Activated naive CD4-positive, alpha-beta T cell treated with anti-CD3 and anti-CD28 coated beads for 36 hours (primary cell): Measurements from ENCODE around the gene SLC28A2. TPM values are rescaled to one million over a fixed set of nuclear protein-coding genes. Genes with fewer than 3 reads are reported as not detected.

Experiments
- CTCF ChIA-PET: fragments of 350-600 bp; sonication (Branson Sonifier 250); formaldehyde crosslinking; loops from one replicate; lab custom pipeline; 2021; ENCODE audit warnings: antibody characterized with exemption; lab: Charles Lee
- DNase-seq: peaks from one replicate; pipeline ENCODE4 v3.0.0-alpha.2; 2020
- H3K27ac Mint-ChIP-seq: one replicate; pipeline ENCODE4 v1.8.0; 2021; ENCODE audit warnings: mild to moderate bottlenecking, mixed read lengths
- H3K27me3 Mint-ChIP-seq: one replicate; pipeline ENCODE4 v1.8.0; 2021; ENCODE audit warnings: low read depth, mixed read lengths
- H3K36me3 Mint-ChIP-seq: one replicate; pipeline ENCODE4 v1.8.0; 2021; ENCODE audit warnings: low read depth, mixed read lengths
- H3K4me1 Mint-ChIP-seq: one replicate; pipeline ENCODE4 v1.8.0; 2021; ENCODE audit warnings: low read depth, mixed read lengths
- H3K4me3 Mint-ChIP-seq: one replicate; pipeline ENCODE4 v1.8.0; 2021; ENCODE audit warnings: mild to moderate bottlenecking, moderate library complexity, mixed read lengths
- H3K9me3 Mint-ChIP-seq: one replicate; pipeline ENCODE4 v1.8.0; 2021; ENCODE audit warnings: mixed read lengths
- intact Hi-C: fragments of 100-400 bp; cut with micrococcal nuclease; formaldehyde crosslinking; loops from one replicate; pipeline ENCODE4 v1.15.1; 2023
- total RNA-seq, 2 experiments: library from RNA; stranded (reverse); gene quantifications; one replicate each; pipeline ENCODE4 v1.2.3, GENCODE V29; 2021

Gene SLC28A2, protein sequence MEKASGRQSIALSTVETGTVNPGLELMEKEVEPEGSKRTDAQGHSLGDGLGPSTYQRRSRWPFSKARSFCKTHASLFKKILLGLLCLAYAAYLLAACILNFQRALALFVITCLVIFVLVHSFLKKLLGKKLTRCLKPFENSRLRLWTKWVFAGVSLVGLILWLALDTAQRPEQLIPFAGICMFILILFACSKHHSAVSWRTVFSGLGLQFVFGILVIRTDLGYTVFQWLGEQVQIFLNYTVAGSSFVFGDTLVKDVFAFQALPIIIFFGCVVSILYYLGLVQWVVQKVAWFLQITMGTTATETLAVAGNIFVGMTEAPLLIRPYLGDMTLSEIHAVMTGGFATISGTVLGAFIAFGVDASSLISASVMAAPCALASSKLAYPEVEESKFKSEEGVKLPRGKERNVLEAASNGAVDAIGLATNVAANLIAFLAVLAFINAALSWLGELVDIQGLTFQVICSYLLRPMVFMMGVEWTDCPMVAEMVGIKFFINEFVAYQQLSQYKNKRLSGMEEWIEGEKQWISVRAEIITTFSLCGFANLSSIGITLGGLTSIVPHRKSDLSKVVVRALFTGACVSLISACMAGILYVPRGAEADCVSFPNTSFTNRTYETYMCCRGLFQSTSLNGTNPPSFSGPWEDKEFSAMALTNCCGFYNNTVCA
- not detected for total RNA-seq

DNA sequence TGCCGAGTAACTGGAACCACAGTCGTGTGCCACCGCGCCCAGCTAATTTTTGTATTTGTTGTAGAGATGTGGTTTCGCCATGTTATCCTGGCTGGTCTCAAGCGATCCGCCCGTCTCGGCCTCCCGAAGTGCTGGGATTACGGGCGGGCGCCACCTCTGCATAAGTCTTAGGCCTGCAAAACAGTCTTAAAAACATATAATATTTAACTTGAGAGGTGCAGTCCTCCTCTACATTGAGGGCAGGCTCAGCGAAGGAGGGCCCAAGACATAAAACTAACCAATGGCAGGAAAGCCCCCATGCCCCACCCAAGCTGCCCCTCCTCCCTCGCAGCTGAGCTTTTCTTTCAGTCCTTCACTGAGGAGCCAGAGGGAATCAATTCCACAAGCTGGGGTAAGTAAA is at the start of gene SLC28A2:
Gene SLC28A2, plus strand, starts transcription at position 347 of the 400 bp plus-strand sequence. CDS start 982 bp downstream, outside the sequence.
- CTCF ChIA-PET: no interaction called here
- no peak within 1 kb of the TSS for H3K4me3 Mint-ChIP-seq

DNA sequence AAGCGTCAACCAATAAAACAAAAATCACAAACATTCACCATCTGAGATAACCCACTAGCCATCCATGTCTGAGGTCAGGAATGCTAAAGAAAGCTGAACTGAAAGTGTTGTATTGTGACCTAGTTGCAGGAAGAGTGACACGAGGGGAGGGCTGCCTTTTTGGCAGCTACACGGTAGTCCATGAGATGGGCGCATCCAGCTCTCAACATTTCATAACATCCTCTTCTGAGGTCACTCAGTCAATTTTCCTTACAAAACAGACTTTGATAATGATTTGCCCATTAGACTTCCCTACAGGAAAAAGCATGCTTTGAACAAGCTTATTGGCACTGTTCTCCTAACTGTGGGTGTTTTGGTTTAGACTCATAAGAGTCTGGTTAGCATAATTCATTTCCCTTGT is 48.9 kb upstream of the SLC28A2 start:
- peaks cover 6% of the 10 kb centered on the region for H3K27me3 Mint-ChIP-seq
- no peak overlapping the region for H3K27ac Mint-ChIP-seq
- intact Hi-C loops: no loop called here
- no peak overlapping the region for H3K4me3 Mint-ChIP-seq
- no peak for DNase-seq
- H3K36me3 Mint-ChIP-seq: no peaks in the 10 kb centered on the region
- H3K9me3 Mint-ChIP-seq: no peaks in the 10 kb centered on the region
- H3K4me1 Mint-ChIP-seq: peaks cover 3% of the 10 kb centered on the region
- CTCF ChIA-PET: interaction anchor here (0.6 to 2.8 kb wide), 8 partner anchors 9 to 199 kb away, joined by 3 to 18 read pairs (median 6); a partner anchor contains a TSS

More for the DNA sequence above, at the start of gene SLC28A2:
- H3K27ac Mint-ChIP-seq: no peak within 1 kb of the TSS
- no peak for DNase-seq
- H3K4me1 Mint-ChIP-seq: no peaks in the 10 kb centered on the region
- H3K27me3 Mint-ChIP-seq: no peaks in the 10 kb centered on the region
- peaks cover 7% of the 10 kb centered on the region for H3K36me3 Mint-ChIP-seq
- intact Hi-C loops: no loop called here
- H3K9me3 Mint-ChIP-seq: peaks cover 1% of the 10 kb centered on the region

DNA sequence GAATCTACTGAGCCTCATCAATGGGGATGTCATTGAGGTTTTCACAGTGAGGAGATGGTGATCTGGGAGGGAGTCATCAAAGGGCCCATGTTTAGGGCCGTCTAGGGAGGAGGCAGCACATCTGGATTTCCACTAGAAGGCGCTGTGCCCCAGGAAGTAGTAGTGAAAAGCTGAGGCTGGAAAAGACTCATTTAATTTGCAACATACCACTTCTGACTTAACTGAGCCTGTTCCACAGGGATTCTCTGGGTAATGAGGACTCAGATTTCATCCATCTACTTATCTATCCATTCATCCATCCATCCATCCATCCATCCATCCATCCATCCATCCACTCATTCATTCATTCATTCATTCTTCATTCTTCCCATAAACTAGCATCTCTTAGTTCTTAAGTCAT is 46.8 kb upstream of the SLC28A2 start:
- Mint-ChIP-seq H3K27ac (no peak overlapping the region), H3K4me1 (peaks cover 3% of the 10 kb centered on the region), H3K27me3 (peaks cover 4% of the 10 kb centered on the region), H3K4me3 (no peak overlapping the region), H3K36me3 (no peaks in the 10 kb centered on the region), H3K9me3 (no peaks in the 10 kb centered on the region)
- CTCF ChIA-PET: interaction anchor here (0.6 to 3.4 kb wide), 27 partner anchors 8 to 889 kb away, joined by 3 to 39 read pairs (median 4); a partner anchor contains a TSS
- DNase-seq: peak; percentile 86
- intact Hi-C loops: loop anchor here (1.0 kb wide), 4 partner anchors 79 to 252 kb away; no protein-coding TSS in a partner anchor

DNA sequence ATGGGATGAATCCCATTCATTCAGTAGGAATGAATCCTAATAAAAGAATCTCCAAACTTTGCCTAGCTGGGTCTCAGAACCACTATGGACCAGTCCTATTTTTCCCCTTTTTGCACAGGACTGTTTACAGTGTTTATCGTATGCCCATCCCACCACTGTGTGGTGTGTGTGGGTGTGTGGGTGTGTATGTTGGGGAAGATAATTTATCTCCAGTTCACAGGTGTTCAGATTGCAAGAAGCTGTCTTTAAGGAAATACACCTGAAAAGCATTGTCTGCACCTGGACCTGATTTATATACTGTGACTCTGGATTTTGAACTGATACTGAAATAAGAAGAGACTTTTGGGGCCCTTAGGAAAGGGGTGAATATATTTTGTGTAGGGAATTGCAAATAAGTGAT is 39.5 kb upstream of the SLC28A2 start:
- Mint-ChIP-seq H3K4me1 (no peaks in the 10 kb centered on the region), H3K4me3 (no peak overlapping the region), H3K27ac (no peak overlapping the region), H3K36me3 (no peaks in the 10 kb centered on the region), H3K27me3 (no peaks in the 10 kb centered on the region), H3K9me3 (no peaks in the 10 kb centered on the region)
- CTCF ChIA-PET: interaction anchor here (0.6 to 2.4 kb wide), 5 partner anchors 8 to 303 kb away, joined by 3 to 8 read pairs (median 3); no protein-coding TSS in a partner anchor
- intact Hi-C loops: no loop called here
- DNase-seq: no peak

DNA sequence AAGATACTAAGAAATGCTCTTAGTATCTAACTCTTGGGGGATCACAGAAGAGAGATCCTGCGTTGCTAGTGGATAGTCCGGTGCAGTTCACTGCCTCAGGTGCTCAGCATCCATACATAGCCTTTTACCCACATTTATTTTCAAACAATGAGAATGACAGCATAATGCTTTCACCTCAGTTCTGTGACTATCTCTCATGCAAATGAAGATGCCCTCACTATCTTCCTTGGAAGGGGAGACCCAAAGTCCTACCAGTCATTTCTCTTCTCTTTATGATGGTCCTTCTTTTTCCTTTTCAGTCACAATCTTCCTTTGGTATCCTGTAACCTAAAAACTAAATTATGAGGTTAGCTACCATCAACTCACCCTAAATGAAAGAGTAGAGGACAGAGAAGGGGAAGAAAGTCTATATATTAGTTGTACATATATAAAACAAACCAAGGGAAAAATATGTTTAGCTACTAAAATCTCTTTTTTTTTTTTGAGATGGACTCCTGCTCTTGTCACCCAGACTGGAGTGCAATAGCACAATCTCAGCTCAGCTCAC is 30.9 kb upstream of the SLC28A2 start:
- DNase-seq: no peak
- intact Hi-C loops: no loop called here
- Mint-ChIP-seq H3K9me3 (no peaks in the 10 kb centered on the region), H3K4me1 (no peaks in the 10 kb centered on the region), H3K27me3 (peaks cover 5% of the 10 kb centered on the region), H3K4me3 (no peak overlapping the region), H3K36me3 (no peaks in the 10 kb centered on the region), H3K27ac (no peak overlapping the region)
- CTCF ChIA-PET: no interaction called here

DNA sequence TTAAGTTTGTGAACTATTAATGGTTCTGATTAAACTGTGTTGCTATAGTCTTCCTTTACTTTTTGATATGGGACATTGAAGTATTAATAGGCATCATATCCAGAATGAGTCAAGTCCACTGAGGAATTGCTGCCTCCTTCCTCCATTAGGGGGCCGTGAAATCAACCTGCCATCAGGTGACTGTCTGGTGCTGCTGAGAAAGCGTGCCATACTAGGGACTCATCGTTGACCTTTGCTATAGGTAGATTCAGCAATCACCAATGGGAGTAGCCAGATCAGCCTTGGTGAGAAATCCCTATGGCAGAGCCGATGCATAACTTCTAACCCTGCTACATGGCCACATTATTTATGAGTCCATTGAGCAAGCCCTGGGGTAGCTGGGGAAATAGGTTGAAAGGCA is 30.1 kb upstream of the SLC28A2 start:
- Mint-ChIP-seq H3K36me3 (no peaks in the 10 kb centered on the region), H3K27ac (no peak overlapping the region)
- CTCF ChIA-PET: interaction anchor here (1.3 kb wide), 1 partner anchor 17 kb away, joined by 3 read pairs; no protein-coding TSS in a partner anchor

DNA sequence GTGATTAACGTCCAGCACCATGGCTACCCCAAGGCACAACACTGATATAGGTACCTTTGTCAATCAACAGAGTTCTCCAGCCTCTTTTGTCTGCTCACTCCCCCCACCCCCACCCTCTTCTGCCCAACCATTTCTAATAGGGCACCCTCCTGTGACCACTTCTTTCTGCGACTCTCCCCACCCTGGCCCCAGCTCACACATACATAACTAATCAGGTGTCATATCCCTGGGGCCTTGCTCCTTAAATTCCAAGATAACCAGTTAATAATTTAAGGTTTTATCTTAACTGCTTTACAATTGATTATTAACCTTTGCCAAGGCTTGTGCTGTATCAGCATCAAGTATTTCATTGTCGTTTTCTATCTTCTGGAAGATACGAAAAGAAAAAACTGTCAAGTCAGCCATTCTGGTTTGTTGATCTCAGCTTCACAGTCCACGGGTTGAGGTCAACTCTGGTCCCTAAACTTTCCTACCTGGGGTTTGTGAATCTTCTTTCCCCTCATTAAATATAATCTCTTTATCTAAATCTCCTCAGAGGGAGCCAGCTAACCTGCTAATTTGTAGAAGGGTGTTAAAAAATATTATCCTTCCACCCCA is 27.3 kb upstream of the SLC28A2 start:
- CTCF ChIA-PET: interaction anchor here (0.7 to 1.1 kb wide), 2 partner anchors 8 to 20 kb away, joined by 3 read pairs; no protein-coding TSS in a partner anchor
- H3K4me1 Mint-ChIP-seq: no peaks in the 10 kb centered on the region
- DNase-seq: no peak
- no peaks in the 10 kb centered on the region for H3K9me3 Mint-ChIP-seq
- no peak overlapping the region for H3K27ac Mint-ChIP-seq
- peaks cover 5% of the 10 kb centered on the region for H3K27me3 Mint-ChIP-seq
- intact Hi-C loops: no loop called here
- H3K4me3 Mint-ChIP-seq: no peak overlapping the region
- H3K36me3 Mint-ChIP-seq: no peaks in the 10 kb centered on the region

More for the DNA sequence above, 30.1 kb upstream of the SLC28A2 start:
- Mint-ChIP-seq H3K9me3 (no peaks in the 10 kb centered on the region), H3K4me3 (no peak overlapping the region), H3K27me3 (peaks cover 5% of the 10 kb centered on the region), H3K4me1 (no peaks in the 10 kb centered on the region)
- no peak for DNase-seq
- intact Hi-C loops: no loop called here

DNA sequence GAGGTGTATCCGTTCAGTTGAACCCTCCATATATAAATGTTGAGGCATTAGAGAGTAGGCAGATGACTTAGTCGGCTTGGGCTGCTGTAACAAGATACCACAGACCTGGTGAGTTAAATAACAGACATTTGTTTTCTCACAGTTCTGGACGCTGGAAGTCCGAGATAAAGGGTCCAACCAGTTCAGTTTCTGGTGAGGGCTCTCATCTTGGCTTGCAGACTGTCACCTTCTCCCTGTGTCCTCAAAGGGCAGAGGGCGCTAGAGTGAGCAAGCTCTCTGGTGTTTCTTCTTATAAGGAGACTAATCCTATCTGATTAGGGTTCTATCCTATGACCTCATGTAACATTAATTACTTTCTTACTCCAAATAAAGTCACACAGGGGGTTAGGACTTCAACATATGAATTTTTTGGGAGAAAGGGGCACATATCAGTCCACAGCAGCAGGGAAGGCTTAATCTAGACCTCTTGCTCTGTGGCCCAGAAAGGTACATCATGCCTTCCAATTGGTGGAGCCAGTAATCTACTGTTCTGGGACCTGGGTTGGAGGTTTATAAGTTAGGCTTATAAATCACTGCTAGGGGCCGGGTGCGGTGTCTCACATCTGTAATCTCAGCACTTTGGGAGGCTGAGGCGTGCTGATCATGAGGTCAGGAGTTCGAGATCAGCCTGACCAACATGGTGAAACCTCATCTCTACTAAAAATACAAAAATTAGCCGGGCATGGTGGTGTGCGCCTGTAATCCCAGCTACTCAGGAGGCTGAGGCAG is 26.3 kb upstream of the SLC28A2 start:
- Mint-ChIP-seq H3K4me1 (no peaks in the 10 kb centered on the region), H3K36me3 (no peaks in the 10 kb centered on the region), H3K27ac (no peak overlapping the region), H3K9me3 (no peaks in the 10 kb centered on the region), H3K27me3 (peaks cover 5% of the 10 kb centered on the region), H3K4me3 (no peak overlapping the region)
- intact Hi-C loops: no loop called here
- CTCF ChIA-PET: interaction anchor here (0.5 to 0.7 kb wide), 2 partner anchors 63 to 439 kb away, joined by 3 read pairs; no protein-coding TSS in a partner anchor
- peak; percentile 13 for DNase-seq

DNA sequence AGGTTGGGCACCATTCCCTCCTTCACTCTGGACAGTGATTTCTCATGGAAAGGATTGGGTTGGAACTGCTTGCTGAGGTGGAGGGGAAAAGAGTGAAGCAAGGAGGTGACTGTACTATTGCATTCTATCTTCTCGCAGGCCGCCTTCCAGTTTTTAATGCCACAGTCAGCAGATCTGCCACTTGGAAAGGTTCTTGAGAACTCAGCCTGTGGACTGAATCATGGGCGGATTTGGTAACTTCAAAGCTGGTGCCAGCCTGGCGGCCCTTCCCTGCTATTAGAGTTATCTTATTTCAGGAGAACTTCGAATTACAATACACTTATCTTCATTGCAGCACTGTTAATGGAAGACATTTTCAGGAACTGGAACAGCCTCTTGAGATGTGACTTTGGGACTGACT is 23.1 kb upstream of the SLC28A2 start:
- Mint-ChIP-seq H3K4me3 (no peak overlapping the region), H3K9me3 (no peaks in the 10 kb centered on the region), H3K36me3 (no peaks in the 10 kb centered on the region), H3K27ac (no peak overlapping the region), H3K27me3 (peaks cover 2% of the 10 kb centered on the region), H3K4me1 (no peaks in the 10 kb centered on the region)
- no peak for DNase-seq
- intact Hi-C loops: no loop called here
- CTCF ChIA-PET: no interaction called here

DNA sequence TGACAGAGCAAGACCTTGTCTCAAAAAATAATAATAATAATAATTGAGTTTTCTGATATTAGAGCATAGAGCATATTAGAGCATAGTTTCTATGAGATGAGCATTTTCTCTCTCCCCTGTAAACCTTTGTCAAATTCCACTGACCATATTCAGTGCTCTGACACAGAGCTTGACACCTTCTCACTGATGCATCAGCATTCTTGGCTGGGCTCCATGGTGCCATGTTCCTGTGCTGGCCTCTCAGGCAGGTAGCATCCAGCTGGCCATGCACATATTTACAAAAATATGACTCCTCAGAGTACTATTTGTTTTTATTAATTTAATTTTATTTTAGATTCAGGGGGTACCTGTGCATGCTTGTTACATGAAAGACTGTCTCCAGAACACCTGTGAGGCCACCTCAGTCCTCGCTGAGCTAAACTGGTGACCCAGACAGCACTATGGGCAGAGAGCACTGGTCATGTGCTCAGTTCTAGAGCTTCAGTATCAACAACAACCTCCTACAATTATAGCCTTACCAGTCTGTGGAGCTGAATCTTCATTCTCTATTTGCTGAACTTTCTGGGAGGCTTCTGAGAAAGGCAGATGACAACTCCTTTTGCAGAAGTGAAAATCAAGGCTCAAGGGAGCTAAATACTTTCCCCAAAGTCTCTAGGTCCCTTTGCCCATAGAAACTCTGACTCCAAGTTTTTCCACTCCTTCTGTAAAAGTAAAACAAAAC is 21.6 kb upstream of the SLC28A2 start:
- DNase-seq: no peak
- CTCF ChIA-PET: interaction anchor here (0.8 kb wide), 1 partner anchor 21 kb away, joined by 3 read pairs; no protein-coding TSS in a partner anchor
- Mint-ChIP-seq H3K27me3 (peaks cover 2% of the 10 kb centered on the region), H3K4me1 (no peaks in the 10 kb centered on the region), H3K36me3 (peaks cover 1% of the 10 kb centered on the region), H3K4me3 (no peak overlapping the region), H3K27ac (no peak overlapping the region), H3K9me3 (peaks cover 10% of the 10 kb centered on the region)
- intact Hi-C loops: no loop called here

DNA sequence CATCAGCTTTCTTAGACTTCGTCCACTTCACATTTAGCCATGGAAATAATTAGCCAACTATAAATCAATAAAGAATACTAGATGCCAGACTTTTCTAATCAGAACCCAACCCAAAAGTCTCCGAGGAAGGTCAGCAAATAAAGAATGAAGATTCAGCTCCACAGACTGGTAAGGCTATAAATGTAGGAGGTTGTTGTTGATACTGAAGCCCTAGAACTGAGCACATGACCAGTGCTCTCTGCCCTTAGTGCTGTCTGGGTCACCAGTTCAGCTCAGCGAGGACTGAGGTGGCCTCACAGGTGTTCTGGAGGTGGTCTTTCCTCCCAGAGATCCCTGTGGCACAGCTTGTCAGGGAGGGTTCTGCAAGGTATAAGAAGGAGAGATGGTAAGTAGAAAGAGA is 20.9 kb upstream of the SLC28A2 start:
- intact Hi-C loops: no loop called here
- Mint-ChIP-seq H3K4me1 (no peaks in the 10 kb centered on the region), H3K36me3 (peaks cover 2% of the 10 kb centered on the region), H3K9me3 (peaks cover 14% of the 10 kb centered on the region), H3K27me3 (peaks cover 2% of the 10 kb centered on the region), H3K4me3 (no peak overlapping the region), H3K27ac (no peak overlapping the region)
- CTCF ChIA-PET: no interaction called here
- no peak for DNase-seq
